B cell (primary cell): ENCODE measurements around the gene CPOX. TPM values are rescaled to one million over a fixed set of nuclear protein-coding genes. Genes with fewer than 3 reads are reported as not detected.

Experiments used
- ATAC-seq: fragments of 200-7000 bp; cut with Tn5 transposase; one replicate; pipeline ENCODE4 v1.10.0; 2021; ENCODE audit warnings: low read depth, mild to moderate bottlenecking, moderate number of reproducible peaks, moderate library complexity
- CTCF ChIA-PET: fragments of 350-600 bp; sonication (Branson Sonifier 250); formaldehyde crosslinking; loops from one replicate; lab custom pipeline; 2021; ENCODE audit warnings: antibody characterized with exemption, inconsistent platforms; lab: Charles Lee
- POLR2A ChIA-PET: fragments of 350-600 bp; sonication (Branson Sonifier 250); formaldehyde crosslinking; loops from one replicate; lab custom pipeline; 2021; ENCODE audit warnings: antibody characterized with exemption; lab: Charles Lee
- DNase-seq: peaks from one replicate; pipeline ENCODE4 v3.0.0; 2013
- H2AFZ ChIP-seq: 2 replicates; pipeline ENCODE4 v1.6.1; 2012; ENCODE audit warnings: mild to moderate bottlenecking, low read depth, low read length; ENCODE audit not compliant: insufficient read depth, poor library complexity, severe bottlenecking
- H3K27ac ChIP-seq, 2 donors: 1 replicate in 1 of 2; 2 replicates in 1 of 2; pipeline ENCODE4 v1.5.1; 2012 to 2013; ENCODE audit warnings: low read length in 2 of 2, mild to moderate bottlenecking in 2 of 2, moderate library complexity in 1 of 2
- H3K27me3 ChIP-seq, 4 experiments: fragments of 200-600 bp in 1 of 4; sonication (generic) in 1 of 4; replicated peaks in 1 of 4; 1 replicate in 2 of 4; 2 replicates in 2 of 4; pipeline versions ENCODE4 v1.6.1 to v1.7.0; 2013 to 2016; ENCODE audit warnings: low read length in 3 of 4, mild to moderate bottlenecking in 2 of 4, mixed read lengths in 1 of 4, moderate library complexity in 1 of 4; ENCODE audit not compliant: insufficient read depth in 4 of 4, control insufficient read depth in 3 of 4; ENCODE audit errors: control extremely low read depth in 1 of 4
- H3K36me3 ChIP-seq, 2 experiments: replicated peaks in 1 of 2; 1 replicate in 1 of 2; 2 replicates in 1 of 2; pipeline versions ENCODE4 v1.6.1 to v1.7.1; 2013; ENCODE audit warnings: low read length in 1 of 2; ENCODE audit not compliant: insufficient read depth in 2 of 2, control insufficient read depth in 1 of 2; ENCODE audit errors: control extremely low read depth in 1 of 2, extremely low read depth in 1 of 2
- H3K4me1 ChIP-seq, 2 donors: fragments of 200-600 bp in 1 of 2; sonication (generic) in 1 of 2; 1 replicate in 1 of 2; 2 replicates in 1 of 2; pipeline versions ENCODE4 v1.5.1 to v1.6.1; 2013 to 2017; ENCODE audit warnings: low read length in 2 of 2; ENCODE audit not compliant: control insufficient read depth in 2 of 2, insufficient read depth in 2 of 2
- H3K4me2 ChIP-seq: replicated peaks from 2 replicates; pipeline ENCODE3; 2012; ENCODE audit warnings: mild to moderate bottlenecking, low read depth, low read length; ENCODE audit not compliant: poor library complexity, severe bottlenecking
- H3K4me3 ChIP-seq, 5 experiments: fragments of 200-600 bp in 1 of 5; sonication (generic) in 1 of 5; 1 replicate in 3 of 5; 2 replicates in 2 of 5; pipeline versions ENCODE4 v1.5.1 to v1.7.0; 2011 to 2016; ENCODE audit warnings: low read length in 4 of 5, mild to moderate bottlenecking in 4 of 5, low read depth in 2 of 5, control low read depth in 1 of 5, moderate library complexity in 1 of 5; ENCODE audit not compliant: insufficient read depth in 1 of 5; ENCODE audit errors: control extremely low read depth in 1 of 5, extremely low read depth in 1 of 5
- H3K79me2 ChIP-seq: fragments of 200-600 bp; sonication (generic); one replicate; pipeline ENCODE4 v1.6.0; 2016; ENCODE audit warnings: low read length; ENCODE audit not compliant: control insufficient read depth, insufficient read depth
- H3K9ac ChIP-seq: fragments of 200-600 bp; sonication (generic); 2 replicates; pipeline ENCODE4 v1.6.1; 2017; ENCODE audit warnings: mild to moderate bottlenecking, low read length, moderate library complexity
- H3K9me3 ChIP-seq, 3 donors: one replicate each; pipeline versions ENCODE4 v1.6.1 to v1.7.1; 2013; ENCODE audit warnings: low read length in 2 of 3; ENCODE audit not compliant: control insufficient read depth in 2 of 3, insufficient read depth in 1 of 3; ENCODE audit errors: control extremely low read depth in 1 of 3
- H4K20me1 ChIP-seq: 2 replicates; pipeline ENCODE4 v1.6.0; 2012; ENCODE audit warnings: mild to moderate bottlenecking, low read length; ENCODE audit not compliant: insufficient read depth, control insufficient read depth, poor library complexity, severe bottlenecking
- H3K27ac Mint-ChIP-seq: one replicate; pipeline ENCODE4 v1.8.0; 2021; ENCODE audit warnings: mixed read lengths
- H3K27me3 Mint-ChIP-seq: one replicate; pipeline ENCODE4 v1.8.0; 2021; ENCODE audit warnings: mixed read lengths
- H3K4me1 Mint-ChIP-seq: one replicate; pipeline ENCODE4 v1.8.0; 2021; ENCODE audit warnings: mixed read lengths
- H3K4me3 Mint-ChIP-seq: one replicate; pipeline ENCODE4 v1.8.0; 2021; ENCODE audit warnings: mixed read lengths
- H3K9me3 Mint-ChIP-seq: one replicate; pipeline ENCODE4 v1.8.0; 2022; ENCODE audit warnings: mixed read lengths; ENCODE audit not compliant: insufficient read depth
- CTCF ChIP-seq: fragments of 200-600 bp; IDR thresholded peaks from one replicate; pipeline ENCODE4 v1.8.0; 2022; ENCODE audit warnings: antibody characterized with exemption, mild to moderate bottlenecking
- EZH2 ChIP-seq: IDR thresholded peaks from 2 replicates; pipeline ENCODE4 v1.6.1; 2012; ENCODE audit warnings: borderline replicate concordance, low read depth, mild to moderate bottlenecking, moderate library complexity, low read length; ENCODE audit not compliant: insufficient read depth, poor library complexity, severe bottlenecking
- WGBS: methylation state at CpG from one replicate; pipeline ENCODE4 v1.1.5; 2013; ENCODE audit warnings: missing lambda C conversion rate; ENCODE audit not compliant: insufficient coverage; 5-methylcytosine and 5-hydroxymethylcytosine counted together
- intact Hi-C: fragments of 100-400 bp; cut with micrococcal nuclease; formaldehyde crosslinking; loops from one replicate; pipeline ENCODE4 v1.10.0; 2022
- polyA plus RNA-seq: library from polyadenylated mRNA; depleted of rRNA; stranded (reverse); fragments of >200 nt; gene quantifications from 2 replicates; pipeline ENCODE4 v1.2.3, GENCODE V29; 2012
- total RNA-seq, 2 donors: library from RNA; stranded (reverse); fragments of 120-200 nt in 1 of 2; gene quantifications; 1 replicate in 1 of 2; 2 replicates in 1 of 2; pipeline versions ENCODE4 v1.2.3 to v1.2.4, GENCODE V29; 2013 to 2022

CPOX gene
- total and polyA plus RNA-seq, 2 donors (not counting 1 experiment from before 2014, with no cell fraction given) = 6.8 to 17.5 TPM

- H3K4me2 ChIP-seq = no peak overlapping the region
- intact Hi-C loops = no loop called here
- 96% methylated on average over 2 of the region's 4 CpGs for WGBS
- Mint-ChIP-seq H3K4me1 (peaks cover 3% of the 10 kb centered on the region), H3K9me3 (no peaks in the 10 kb centered on the region), H3K4me3 (no peak overlapping the region), H3K27ac (no peak overlapping the region), H3K27me3 (no peaks in the 10 kb centered on the region)
- peaks cover 11 to 12% of the 10 kb centered on the region in 2 experiments for H3K36me3 ChIP-seq
- no peak overlapping the region for H3K4me3 ChIP-seq
- H3K27ac ChIP-seq = no peak overlapping the region
- no peaks in the 10 kb centered on the region for H3K27me3 ChIP-seq
- no peaks in the 10 kb centered on the region for H3K9me3 ChIP-seq
- H3K79me2 ChIP-seq = no peaks in the 10 kb centered on the region
- no peak overlapping the region for H3K9ac ChIP-seq
- no peaks in the 10 kb centered on the region for H3K4me1 ChIP-seq
- ATAC-seq (no peak), DNase-seq (no peak)
- TF ChIP-seq CTCF (no peak), EZH2 (no peak)
- ChIA-PET CTCF (no interaction called here), POLR2A (no interaction called here)
- H4K20me1 ChIP-seq = no peaks in the 10 kb centered on the region
- H2AFZ ChIP-seq = no peak overlapping the region
Observed at GRCh38 chr3:98577178-98577895, 16.1 kb downstream of the CPOX start.

- TF ChIP-seq CTCF (no peak), EZH2 (no peak)
- no peaks in the 10 kb centered on the region for H3K27me3 ChIP-seq
- CTCF ChIA-PET = interaction anchor here (0.6 to 3.3 kb wide), 4 partner anchors 12 to 534 kb away, joined by 3 to 26 read pairs (median 3); no protein-coding TSS in a partner anchor
- DNase-seq = no peak
- POLR2A ChIA-PET = no interaction called here
- H3K4me3 ChIP-seq = no peak overlapping the region
- no peaks in the 10 kb centered on the region for H3K79me2 ChIP-seq
- H3K27me3 Mint-ChIP-seq = no peaks in the 10 kb centered on the region
- ATAC-seq = no peak
- H2AFZ ChIP-seq = no peak overlapping the region
- H3K27ac Mint-ChIP-seq = no peak overlapping the region
- no peak overlapping the region for H3K4me2 ChIP-seq
- no peak overlapping the region for H3K4me3 Mint-ChIP-seq
- H3K9ac ChIP-seq = no peak overlapping the region
- no peak overlapping the region for H3K27ac ChIP-seq
- H3K36me3 ChIP-seq = peaks cover 7 to 9% of the 10 kb centered on the region in 2 experiments
- no peaks in the 10 kb centered on the region for H3K4me1 ChIP-seq
- no peaks in the 10 kb centered on the region for H4K20me1 ChIP-seq
- peaks cover 3% of the 10 kb centered on the region for H3K4me1 Mint-ChIP-seq
- intact Hi-C loops = loop anchor here (5.0 kb wide), 2 partner anchors 52 to 232 kb away; partner anchors contain the start of gene CLDND1
- peaks cover 2% of the 10 kb centered on the region for H3K9me3 Mint-ChIP-seq
- H3K9me3 ChIP-seq = no peaks in the 10 kb centered on the region
- WGBS = 89% methylated on average over 1 of the region's 6 CpGs
Observed at GRCh38 chr3:98574132-98574531, 19.3 kb downstream of the CPOX start.
